Ramos (cell line): ENCODE results near the gene CWF19L1.
"Not testable (repeated sequence)": the region's sequence is repeated elsewhere in the genome, so short reads cannot be mapped to it uniquely, and the experiment has no call there.

Experiments used
- in situ Hi-C: fragments of 300-500 bp; cut with MboI; formaldehyde crosslinking; loops from one replicate; pipeline ENCODE4 v1.14.3; 2022; ENCODE audit warnings: low sequenced_read_pairs; ENCODE audit not compliant: unreplicated experiment

The CWF19L1 gene

GRCh38 chr10:100267239-100268104 lies at the start of gene CWF19L1:
CWF19L1 (minus strand) TSS chr10:100267638; CDS start chr10:100267593, 45 bp downstream.
- in situ Hi-C loops, result no loop called here

- in situ Hi-C loops, result no loop called here
Measured at GRCh38 chr10:100315615-100316014, 48.2 kb upstream of the CWF19L1 start.

- in situ Hi-C loops, result no loop called here
Measured at GRCh38 chr10:100311298-100311697, 43.9 kb upstream of the CWF19L1 start.

- in situ Hi-C loops, result no loop called here
Measured at GRCh38 chr10:100307684-100308083, 40.2 kb upstream of the CWF19L1 start.

- in situ Hi-C loops, result no loop called here
Measured at GRCh38 chr10:100306861-100307260, 39.4 kb upstream of the CWF19L1 start.

GRCh38 chr10:100304414-100304813 lies 37.0 kb upstream of the CWF19L1 start:
- in situ Hi-C loops, result no loop called here

- in situ Hi-C loops, result no loop called here
Measured at GRCh38 chr10:100303724-100304319, 36.4 kb upstream of the CWF19L1 start.

GRCh38 chr10:100301123-100301522 lies 33.7 kb upstream of the CWF19L1 start:
- in situ Hi-C loops, result not testable (repeated sequence)

- in situ Hi-C loops, result no loop called here
Measured at GRCh38 chr10:100297242-100297641, 29.8 kb upstream of the CWF19L1 start.

GRCh38 chr10:100293066-100293465 lies 25.6 kb upstream of the CWF19L1 start:
- in situ Hi-C loops, result no loop called here

- in situ Hi-C loops, result not testable (repeated sequence)
Measured at GRCh38 chr10:100292300-100292699, 24.9 kb upstream of the CWF19L1 start.

GRCh38 chr10:100291356-100291755 lies 23.9 kb upstream of the CWF19L1 start:
- in situ Hi-C loops, result no loop called here

GRCh38 chr10:100289641-100290040 lies 22.2 kb upstream of the CWF19L1 start:
- in situ Hi-C loops, result no loop called here

- in situ Hi-C loops, result no loop called here
Measured at GRCh38 chr10:100288196-100288595, 20.8 kb upstream of the CWF19L1 start.

- in situ Hi-C loops, result no loop called here
Measured at GRCh38 chr10:100287756-100288155, 20.3 kb upstream of the CWF19L1 start.

- in situ Hi-C loops, result no loop called here
Measured at GRCh38 chr10:100286051-100287033, 18.9 kb upstream of the CWF19L1 start, which contains the start of gene BLOC1S2. BLOC1S2 (minus strand) TSS chr10:100286680; CDS start chr10:100286659, 21 bp downstream.

- in situ Hi-C loops, result not testable (repeated sequence)
Measured at GRCh38 chr10:100285326-100285725, 17.9 kb upstream of the CWF19L1 start.

- in situ Hi-C loops, result no loop called here
Measured at GRCh38 chr10:100282907-100283306, 15.5 kb upstream of the CWF19L1 start.

- in situ Hi-C loops, result not testable (repeated sequence)
Measured at GRCh38 chr10:100276971-100277370, 9.5 kb upstream of the CWF19L1 start.

- in situ Hi-C loops, result no loop called here
Measured at GRCh38 chr10:100265821-100266485, 1.5 kb downstream of the CWF19L1 start.
